SK-N-SH treated with all-trans-retinoic acid at 6 μM for 48 hours (cell line): ENCODE data around the gene RALBP1.

ENCODE experiments used
- ATAC-seq: fragments of 200-7000 bp; cut with Tn5 transposase; 3 replicates; pipeline ENCODE4 v1.9.1; 2020; ENCODE audit warnings: mild to moderate bottlenecking, moderate library complexity
- ARNTL ChIP-seq: fragments of 450-650 bp; formaldehyde crosslinking; IDR thresholded peaks from 2 replicates; pipeline ENCODE4 v1.5.0; 2020; ENCODE audit warnings: low read depth, mild to moderate bottlenecking, moderate library complexity, borderline replicate concordance
- BACH2 ChIP-seq: fragments of 250-450 bp; sonication (Bioruptor Pico); IDR thresholded peaks from 2 replicates; pipeline ENCODE4 v1.9.0; 2021; ENCODE audit warnings: mild to moderate bottlenecking, borderline replicate concordance
- CREB5 ChIP-seq: fragments of 250-450 bp; sonication (Bioruptor Pico); IDR thresholded peaks from 2 replicates; pipeline ENCODE4 v1.5.1; 2020; ENCODE audit warnings: low read depth, mild to moderate bottlenecking, moderate library complexity
- CSDC2 ChIP-seq: fragments of 250-450 bp; sonication (Bioruptor Pico); IDR thresholded peaks from 2 replicates; pipeline ENCODE4 v1.5.0; 2020; ENCODE audit warnings: mild to moderate bottlenecking, moderate library complexity
- CSRNP3 ChIP-seq: fragments of 250-450 bp; sonication (Bioruptor Pico); IDR thresholded peaks from 2 replicates; pipeline ENCODE4 v1.5.1; 2021; ENCODE audit warnings: mild to moderate bottlenecking, moderate library complexity
- ESRRG ChIP-seq: fragments of 250-450 bp; sonication (Bioruptor Pico); IDR thresholded peaks from 2 replicates; pipeline ENCODE4 v1.6.1; 2021; ENCODE audit warnings: mild to moderate bottlenecking
- GLIS3 ChIP-seq: fragments of 250-450 bp; sonication (Bioruptor Pico); IDR thresholded peaks from 2 replicates; pipeline ENCODE4 v1.5.0; 2020; ENCODE audit warnings: mild to moderate bottlenecking, moderate library complexity
- ISL1 ChIP-seq: fragments of 250-450 bp; sonication (Bioruptor Pico); IDR thresholded peaks from 2 replicates; pipeline ENCODE4 v2.1.2; 2022; ENCODE audit warnings: mild to moderate bottlenecking, moderate library complexity
- OSR1 ChIP-seq: fragments of 250-450 bp; sonication (Bioruptor Pico); IDR thresholded peaks from 2 replicates; pipeline ENCODE4 v1.8.0; 2022; ENCODE audit warnings: moderate library complexity, mild to moderate bottlenecking, inconsistent platforms
- PPARA ChIP-seq: fragments of 250-450 bp; sonication (Bioruptor Pico); IDR thresholded peaks from 2 replicates; pipeline ENCODE4 v1.5.0; 2020; ENCODE audit warnings: mild to moderate bottlenecking, borderline replicate concordance
- TCF4 ChIP-seq: fragments of 250-450 bp; sonication (Bioruptor Pico); IDR thresholded peaks from 2 replicates; pipeline ENCODE4 v1.8.0; 2021; ENCODE audit warnings: mild to moderate bottlenecking, moderate library complexity, borderline replicate concordance
- TOX ChIP-seq: fragments of 250-450 bp; sonication (Bioruptor Pico); IDR thresholded peaks from 2 replicates; pipeline ENCODE4 v1.8.0; 2021; ENCODE audit warnings: mild to moderate bottlenecking, moderate library complexity, borderline replicate concordance
- TSHZ2 ChIP-seq: fragments of 250-450 bp; sonication (Bioruptor Pico); IDR thresholded peaks from 2 replicates; pipeline ENCODE4 v1.5.0; 2020; ENCODE audit warnings: mild to moderate bottlenecking, moderate library complexity
- ZC3H10 ChIP-seq: fragments of 250-450 bp; sonication (Bioruptor Pico); IDR thresholded peaks from 2 replicates; pipeline ENCODE4 v1.5.1; 2021; ENCODE audit warnings: mild to moderate bottlenecking, moderate library complexity
- ZFP3 ChIP-seq: fragments of 250-450 bp; sonication (Bioruptor Pico); IDR thresholded peaks from 2 replicates; pipeline ENCODE4 v1.5.0; 2020; ENCODE audit warnings: mild to moderate bottlenecking, moderate library complexity
- ZFP30 ChIP-seq: fragments of 450-650 bp; formaldehyde crosslinking; IDR thresholded peaks from 2 replicates; pipeline ENCODE4 v1.5.0; 2022; ENCODE audit warnings: mild to moderate bottlenecking, moderate library complexity
- ZNF565 ChIP-seq: fragments of 450-650 bp; formaldehyde crosslinking; conservative IDR thresholded peaks from 2 replicates; pipeline ENCODE4 v1.5.0; 2020; ENCODE audit warnings: low read depth, mild to moderate bottlenecking, moderate library complexity
- ZNF70 ChIP-seq: fragments of 450-650 bp; formaldehyde crosslinking; IDR thresholded peaks from 2 replicates; pipeline ENCODE4 v1.5.0; 2020; ENCODE audit warnings: mild to moderate bottlenecking, moderate library complexity
- ZNF8 ChIP-seq: fragments of 450-650 bp; formaldehyde crosslinking; IDR thresholded peaks from 2 replicates; pipeline ENCODE4 v1.5.0; 2020; ENCODE audit warnings: mild to moderate bottlenecking, moderate library complexity
- TF ChIP-seq, protein P1 (sequence below): fragments of 250-450 bp; sonication (Bioruptor Pico); IDR thresholded peaks from 2 replicates; pipeline ENCODE4 v1.8.0; 2021; ENCODE audit warnings: low read depth, mild to moderate bottlenecking, moderate library complexity, borderline replicate concordance

Gene RALBP1

DNA sequence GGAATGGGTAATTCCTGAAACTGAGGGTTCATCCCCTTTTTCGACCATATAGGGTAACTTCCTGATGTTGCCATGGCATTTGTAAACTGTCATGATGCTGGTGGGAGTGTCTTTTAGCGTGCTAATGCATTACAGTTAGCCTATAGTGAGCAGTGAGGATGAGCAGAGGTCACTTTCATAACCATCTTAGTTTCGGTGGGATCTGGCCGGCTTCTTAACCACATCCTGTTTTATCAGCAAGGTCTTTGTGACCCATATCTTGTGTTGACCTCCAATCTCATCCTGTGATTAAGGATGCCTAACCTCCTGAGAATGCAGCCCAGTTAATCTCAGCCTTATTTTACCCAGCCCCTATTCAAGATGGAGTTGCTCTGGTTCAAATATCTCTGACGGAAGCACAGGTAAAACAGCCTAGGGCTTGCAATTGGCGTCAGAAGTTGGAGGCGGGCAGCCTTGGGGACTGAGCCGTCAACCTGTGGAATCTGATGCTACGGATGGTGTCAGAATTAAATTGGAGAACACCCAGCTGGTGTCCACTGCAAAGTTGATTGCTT, 19.5 kb downstream of the RALBP1 start (continued):
- TF ChIP-seq, protein P1, sequence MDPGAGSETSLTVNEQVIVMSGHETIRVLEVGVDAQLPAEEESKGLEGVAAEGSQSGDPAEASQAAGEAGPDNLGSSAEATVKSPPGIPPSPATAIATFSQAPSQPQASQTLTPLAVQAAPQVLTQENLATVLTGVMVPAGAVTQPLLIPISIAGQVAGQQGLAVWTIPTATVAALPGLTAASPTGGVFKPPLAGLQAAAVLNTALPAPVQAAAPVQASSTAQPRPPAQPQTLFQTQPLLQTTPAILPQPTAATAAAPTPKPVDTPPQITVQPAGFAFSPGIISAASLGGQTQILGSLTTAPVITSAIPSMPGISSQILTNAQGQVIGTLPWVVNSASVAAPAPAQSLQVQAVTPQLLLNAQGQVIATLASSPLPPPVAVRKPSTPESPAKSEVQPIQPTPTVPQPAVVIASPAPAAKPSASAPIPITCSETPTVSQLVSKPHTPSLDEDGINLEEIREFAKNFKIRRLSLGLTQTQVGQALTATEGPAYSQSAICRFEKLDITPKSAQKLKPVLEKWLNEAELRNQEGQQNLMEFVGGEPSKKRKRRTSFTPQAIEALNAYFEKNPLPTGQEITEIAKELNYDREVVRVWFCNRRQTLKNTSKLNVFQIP (CRISPR knock-in tag), result no peak
- no peak for TF ChIP-seq ZNF8 (CRISPR knock-in tag)
- no peak for TF ChIP-seq GLIS3
- no peak for TF ChIP-seq TOX
- TF ChIP-seq ISL1, result no peak
- TF ChIP-seq ZNF70 (CRISPR knock-in tag), result no peak
- TF ChIP-seq CSRNP3 (CRISPR knock-in tag), result no peak
- TF ChIP-seq OSR1 (CRISPR knock-in tag), result no peak
- TF ChIP-seq PPARA (CRISPR knock-in tag), result no peak

DNA sequence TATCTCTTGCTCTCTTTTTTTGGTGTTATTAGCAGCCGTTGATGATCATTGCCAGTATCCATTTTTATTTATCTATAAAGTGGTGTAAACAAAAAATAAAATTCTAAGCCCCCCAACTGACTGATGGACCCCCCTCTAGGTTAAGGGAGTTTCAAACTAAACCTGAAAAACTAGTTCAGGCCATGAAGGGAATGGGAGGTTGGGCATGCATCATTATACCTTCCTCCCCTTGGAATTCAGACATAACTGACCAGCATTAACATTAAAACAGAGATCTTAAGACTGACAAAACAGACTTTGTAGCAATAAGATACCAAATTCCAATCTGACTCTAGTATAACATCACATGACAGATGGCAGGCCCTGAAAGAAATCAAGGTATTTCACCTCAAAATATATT, 20.2 kb downstream of the RALBP1 start:
- TF ChIP-seq ZFP3 (CRISPR knock-in tag) (no peak), ESRRG (CRISPR knock-in tag) (no peak), TOX (no peak), TCF4 (CRISPR knock-in tag) (no peak), TSHZ2 (no peak), ZNF8 (CRISPR knock-in tag) (no peak), ZNF70 (CRISPR knock-in tag) (no peak), CSDC2 (CRISPR knock-in tag) (no peak), OSR1 (CRISPR knock-in tag) (no peak), ZNF565 (no peak), CSRNP3 (CRISPR knock-in tag) (no peak), PPARA (CRISPR knock-in tag) (no peak), ARNTL (CRISPR knock-in tag) (no peak)
- TF ChIP-seq, all 23 proteins: peak for 0
- ATAC-seq, result no peak

GRCh38 chr18:9495916-9496705, 20.8 kb downstream of the RALBP1 start:
- no peak for TF ChIP-seq ZC3H10 (CRISPR knock-in tag)
- TF ChIP-seq ZFP3 (CRISPR knock-in tag), result no peak
- no peak for TF ChIP-seq ZNF8 (CRISPR knock-in tag)
- no peak for TF ChIP-seq ZNF70 (CRISPR knock-in tag)
- TF ChIP-seq ISL1, result no peak
- TF ChIP-seq TCF4 (CRISPR knock-in tag), result no peak
- no peak for TF ChIP-seq ESRRG (CRISPR knock-in tag)
- no peak for TF ChIP-seq ZFP30 (CRISPR knock-in tag)
- no peak for TF ChIP-seq ARNTL (CRISPR knock-in tag)
- TF ChIP-seq ZNF565, result no peak
- no peak for TF ChIP-seq BACH2
- TF ChIP-seq CREB5, result no peak
- ATAC-seq, result no peak
